GM23338 (cell line): Measurements from ENCODE around the gene USP31. TPM values are rescaled to one million over a fixed set of nuclear protein-coding genes. Genes with fewer than 3 reads are reported as not detected.

Source experiments
- ATAC-seq: fragments of 200-7000 bp; cut with Tn5 transposase; 3 replicates; pipeline ENCODE4 v1.9.1; 2020
- DNase-seq: peaks from one replicate; pipeline ENCODE4 v3.0.0-alpha.2; 2015; ENCODE audit warnings: low spot score
- H2AFZ ChIP-seq: fragments of 200-600 bp; sonication (generic); 2 replicates; pipeline ENCODE4 v1.8.0; 2016; ENCODE audit warnings: antibody characterized with exemption, mild to moderate bottlenecking, moderate library complexity
- H3F3A ChIP-seq: fragments of 200-600 bp; sonication (generic); replicated peaks from 2 replicates; pipeline ENCODE4 v1.8.0; 2017; ENCODE audit warnings: antibody characterized with exemption, mixed run types, low read depth
- H3K27ac ChIP-seq: fragments of 200-600 bp; sonication (generic); 2 replicates; pipeline ENCODE4 v1.6.1; 2016; ENCODE audit warnings: low read depth
- H3K27me3 ChIP-seq: fragments of 200-600 bp; sonication (generic); 2 replicates; pipeline ENCODE4 v1.8.0; 2016; ENCODE audit warnings: mild to moderate bottlenecking, mixed run types, moderate library complexity; ENCODE audit not compliant: insufficient read depth
- H3K36me3 ChIP-seq: fragments of 200-600 bp; sonication (generic); 2 replicates; pipeline ENCODE4 v1.8.0; 2016; ENCODE audit warnings: mild to moderate bottlenecking; ENCODE audit not compliant: insufficient read depth
- H3K4me1 ChIP-seq: fragments of 200-600 bp; sonication (generic); 2 replicates; pipeline ENCODE4 v1.8.0; 2016; ENCODE audit warnings: mild to moderate bottlenecking, moderate library complexity; ENCODE audit not compliant: insufficient read depth
- H3K4me2 ChIP-seq: fragments of 200-600 bp; sonication (generic); 2 replicates; pipeline ENCODE4 v1.7.1; 2017; ENCODE audit warnings: mixed run types
- H3K4me3 ChIP-seq: fragments of 200-600 bp; sonication (generic); 2 replicates; pipeline ENCODE4 v1.6.1; 2016; ENCODE audit warnings: mixed run types
- H3K79me2 ChIP-seq: fragments of 200-600 bp; sonication (generic); replicated peaks from 2 replicates; pipeline ENCODE4 v1.8.0; 2017; ENCODE audit warnings: mild to moderate bottlenecking; ENCODE audit not compliant: insufficient read depth
- H3K9me2 ChIP-seq: fragments of 200-600 bp; sonication (generic); 2 replicates; pipeline ENCODE4 v1.8.0; 2017; ENCODE audit not compliant: insufficient read depth
- H4K20me1 ChIP-seq: fragments of 200-600 bp; sonication (generic); replicated peaks from 2 replicates; pipeline ENCODE4 v1.8.0; 2017; ENCODE audit warnings: mild to moderate bottlenecking; ENCODE audit not compliant: insufficient read depth
- H3K27ac Mint-ChIP-seq: 2 replicates; pipeline ENCODE4 v1.8.0; 2020; ENCODE audit warnings: inconsistent platforms, mild to moderate bottlenecking, moderate library complexity, mixed read lengths
- H3K27me3 Mint-ChIP-seq: 3 replicates; pipeline ENCODE4 v1.8.0; 2022; ENCODE audit warnings: low read depth, mild to moderate bottlenecking, moderate library complexity, mixed read lengths, inconsistent platforms; ENCODE audit not compliant: insufficient read depth, poor library complexity
- H3K36me3 Mint-ChIP-seq: 3 replicates; pipeline ENCODE4 v1.8.0; 2021; ENCODE audit warnings: low read depth, mild to moderate bottlenecking, inconsistent platforms, moderate library complexity, mixed read lengths
- H3K4me1 Mint-ChIP-seq: 3 replicates; pipeline ENCODE4 v1.8.0; 2020; ENCODE audit warnings: mild to moderate bottlenecking, inconsistent platforms, mixed read lengths
- H3K4me3 Mint-ChIP-seq: 3 replicates; pipeline ENCODE4 v1.8.0; 2021; ENCODE audit warnings: moderate library complexity, mild to moderate bottlenecking, inconsistent platforms, mixed read lengths
- H3K9me3 Mint-ChIP-seq: 3 replicates; pipeline ENCODE4 v1.8.0; 2020; ENCODE audit warnings: moderate library complexity, mild to moderate bottlenecking, inconsistent platforms, mixed read lengths
- CREB1 ChIP-seq: fragments of 250-450 bp; sonication (Bioruptor Pico); IDR thresholded peaks from 2 replicates; pipeline ENCODE4 v1.5.0; 2020; ENCODE audit warnings: low read depth, mild to moderate bottlenecking, moderate library complexity
- CTCF ChIP-seq, 2 experiments: fragments of 200-600 bp in 1 of 2; sonication (generic) in 1 of 2; conservative IDR thresholded peaks; 2 replicates each; pipeline versions ENCODE4 v1.5.1 to v1.6.1; 2016 to 2017; ENCODE audit warnings: antibody characterized with exemption in 2 of 2, low read depth in 2 of 2, mild to moderate bottlenecking in 2 of 2, moderate library complexity in 1 of 2
- ETS1 ChIP-seq: IDR thresholded peaks from 2 replicates; pipeline ENCODE4 v1.6.1; 2016; ENCODE audit warnings: antibody characterized with exemption
- EZH2 ChIP-seq: fragments of 200-600 bp; sonication (generic); IDR thresholded peaks from one replicate; pipeline ENCODE4 v1.8.0; 2017; ENCODE audit warnings: antibody characterized with exemption, mild to moderate bottlenecking, low read depth; ENCODE audit not compliant: unreplicated experiment
- EZH2phosphoT487 ChIP-seq: fragments of 200-600 bp; sonication (generic); IDR thresholded peaks from one replicate; pipeline ENCODE4 v1.8.1; 2018; ENCODE audit warnings: antibody characterized with exemption; ENCODE audit not compliant: unreplicated experiment
- JUNB ChIP-seq: IDR thresholded peaks from one replicate; pipeline ENCODE4 v1.6.1; 2016; ENCODE audit warnings: antibody characterized with exemption; ENCODE audit not compliant: unreplicated experiment
- NANOG ChIP-seq: IDR thresholded peaks from 2 replicates; pipeline ENCODE4 v1.6.1; 2016; ENCODE audit warnings: antibody characterized with exemption, borderline replicate concordance
- POLR2AphosphoS5 ChIP-seq: IDR thresholded peaks from 2 replicates; pipeline ENCODE4 v1.6.1; 2016; ENCODE audit warnings: antibody characterized with exemption, low read depth
- STAT1 ChIP-seq: IDR thresholded peaks from one replicate; pipeline ENCODE4 v1.6.1; 2016; ENCODE audit warnings: antibody characterized with exemption; ENCODE audit not compliant: unreplicated experiment
- ZNF114 ChIP-seq: fragments of 250-450 bp; sonication (Bioruptor Pico); IDR thresholded peaks from 2 replicates; pipeline ENCODE4 v1.5.0; 2020; ENCODE audit warnings: mild to moderate bottlenecking, moderate library complexity
- ZNF462 ChIP-seq: fragments of 250-450 bp; sonication (Bioruptor Pico); IDR thresholded peaks from 2 replicates; pipeline ENCODE4 v1.5.0; 2020; ENCODE audit warnings: mild to moderate bottlenecking, moderate library complexity
- polyA plus RNA-seq: library from polyadenylated mRNA; unstranded; fragments of >200 nt; fragmentation: Nextera tagmentation; extraction: Ambion mirVana; gene quantifications from 2 replicates; pipeline ENCODE4 v1.2.1, GENCODE V29; 2016
- total RNA-seq: library from RNA; depleted of rRNA; stranded (reverse); fragments of >200 nt; shearing (Covaris generic); gene quantifications from 2 replicates; pipeline ENCODE4 v1.2.3, GENCODE V29; 2014

USP31 gene
- total and polyA plus RNA-seq, 2 experiments from 2014 or later, result 4.3 to 17.9 TPM

- Histone ChIP-seq H3K4me1 (peaks cover 4% of the 10 kb centered on the region), H3K79me2 (no peaks in the 10 kb centered on the region), H3K4me2 (no peak overlapping the region), H3F3A (no peaks in the 10 kb centered on the region), H4K20me1 (no peaks in the 10 kb centered on the region), H3K36me3 (no peaks in the 10 kb centered on the region), H2AFZ (no peak overlapping the region), H3K27me3 (no peaks in the 10 kb centered on the region), H3K9me2 (no peaks in the 10 kb centered on the region), H3K4me3 (no peak overlapping the region), H3K27ac (no peak overlapping the region)
- no peak for ATAC-seq
- Mint-ChIP-seq H3K4me3 (no peak overlapping the region), H3K9me3 (no peaks in the 10 kb centered on the region), H3K27ac (no peak overlapping the region), H3K4me1 (peaks cover 20% of the 10 kb centered on the region), H3K36me3 (no peaks in the 10 kb centered on the region), H3K27me3 (peaks cover 1% of the 10 kb centered on the region)
- no peak for DNase-seq
- TF ChIP-seq STAT1 (no peak), ZNF462 (CRISPR knock-in tag) (no peak), ZNF114 (no peak), CREB1 (no peak), CTCF (conservative IDR thresholded peaks at IDR 0.05; ENCODE audit: low read depth in 2 of 2) (no peak), EZH2phosphoT487 (no peak), NANOG (no peak), POLR2AphosphoS5 (no peak), JUNB (no peak), EZH2 (no peak), ETS1 (no peak)
These were observed 93.8 kb downstream of the USP31 start for GRCh38 chr16:23055481-23055880.
